GM12872 (cell line): ENCODE results near the gene CSNK1D.

Source experiments
- TF ChIP-seq, protein P1 (sequence below): IDR thresholded peaks from 3 replicates; pipeline ENCODE4 v1.5.1; 2011; ENCODE audit warnings: low read depth, mild to moderate bottlenecking, low read length, moderate library complexity; ENCODE audit not compliant: insufficient read depth

Gene CSNK1D

GRCh38 chr17:82287013-82287867 is 13.7 kb upstream of the CSNK1D start:
- TF ChIP-seq, protein P1, sequence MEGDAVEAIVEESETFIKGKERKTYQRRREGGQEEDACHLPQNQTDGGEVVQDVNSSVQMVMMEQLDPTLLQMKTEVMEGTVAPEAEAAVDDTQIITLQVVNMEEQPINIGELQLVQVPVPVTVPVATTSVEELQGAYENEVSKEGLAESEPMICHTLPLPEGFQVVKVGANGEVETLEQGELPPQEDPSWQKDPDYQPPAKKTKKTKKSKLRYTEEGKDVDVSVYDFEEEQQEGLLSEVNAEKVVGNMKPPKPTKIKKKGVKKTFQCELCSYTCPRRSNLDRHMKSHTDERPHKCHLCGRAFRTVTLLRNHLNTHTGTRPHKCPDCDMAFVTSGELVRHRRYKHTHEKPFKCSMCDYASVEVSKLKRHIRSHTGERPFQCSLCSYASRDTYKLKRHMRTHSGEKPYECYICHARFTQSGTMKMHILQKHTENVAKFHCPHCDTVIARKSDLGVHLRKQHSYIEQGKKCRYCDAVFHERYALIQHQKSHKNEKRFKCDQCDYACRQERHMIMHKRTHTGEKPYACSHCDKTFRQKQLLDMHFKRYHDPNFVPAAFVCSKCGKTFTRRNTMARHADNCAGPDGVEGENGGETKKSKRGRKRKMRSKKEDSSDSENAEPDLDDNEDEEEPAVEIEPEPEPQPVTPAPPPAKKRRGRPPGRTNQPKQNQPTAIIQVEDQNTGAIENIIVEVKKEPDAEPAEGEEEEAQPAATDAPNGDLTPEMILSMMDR, result no peak

GRCh38 chr17:82285141-82285540 is 11.6 kb upstream of the CSNK1D start:
- TF ChIP-seq, protein P1, result no peak

DNA sequence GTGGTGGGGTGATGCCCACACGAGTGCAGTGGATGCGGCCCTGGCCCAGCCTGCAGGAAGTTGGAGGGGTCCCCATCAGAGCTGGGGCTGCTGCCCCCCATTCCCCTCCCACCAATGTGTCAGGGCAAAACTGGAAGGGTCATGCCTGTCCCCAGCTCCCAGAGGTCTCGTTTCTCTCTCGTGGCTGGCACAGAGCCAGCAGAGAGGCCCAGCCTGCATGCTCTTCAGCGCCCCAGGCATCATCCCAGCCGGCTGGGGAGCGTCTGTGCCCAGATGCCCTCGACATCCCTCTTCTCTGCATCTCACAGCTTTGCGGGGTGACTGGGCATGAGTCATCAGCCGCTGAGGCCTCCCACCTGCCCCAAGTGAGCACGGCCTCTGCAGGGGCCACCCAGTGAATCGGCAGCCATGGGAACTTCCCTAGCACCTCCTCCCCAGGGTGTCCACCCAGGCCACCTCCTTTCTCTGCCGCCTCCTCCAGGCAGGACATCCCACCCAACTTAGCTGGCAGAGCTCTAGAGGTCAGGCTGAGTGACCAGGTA is 9.8 kb upstream of the CSNK1D start:
- TF ChIP-seq, protein P1, result no peak

GRCh38 chr17:82282239-82283207 is 9.0 kb upstream of the CSNK1D start:
- TF ChIP-seq, protein P1, result no peak

DNA sequence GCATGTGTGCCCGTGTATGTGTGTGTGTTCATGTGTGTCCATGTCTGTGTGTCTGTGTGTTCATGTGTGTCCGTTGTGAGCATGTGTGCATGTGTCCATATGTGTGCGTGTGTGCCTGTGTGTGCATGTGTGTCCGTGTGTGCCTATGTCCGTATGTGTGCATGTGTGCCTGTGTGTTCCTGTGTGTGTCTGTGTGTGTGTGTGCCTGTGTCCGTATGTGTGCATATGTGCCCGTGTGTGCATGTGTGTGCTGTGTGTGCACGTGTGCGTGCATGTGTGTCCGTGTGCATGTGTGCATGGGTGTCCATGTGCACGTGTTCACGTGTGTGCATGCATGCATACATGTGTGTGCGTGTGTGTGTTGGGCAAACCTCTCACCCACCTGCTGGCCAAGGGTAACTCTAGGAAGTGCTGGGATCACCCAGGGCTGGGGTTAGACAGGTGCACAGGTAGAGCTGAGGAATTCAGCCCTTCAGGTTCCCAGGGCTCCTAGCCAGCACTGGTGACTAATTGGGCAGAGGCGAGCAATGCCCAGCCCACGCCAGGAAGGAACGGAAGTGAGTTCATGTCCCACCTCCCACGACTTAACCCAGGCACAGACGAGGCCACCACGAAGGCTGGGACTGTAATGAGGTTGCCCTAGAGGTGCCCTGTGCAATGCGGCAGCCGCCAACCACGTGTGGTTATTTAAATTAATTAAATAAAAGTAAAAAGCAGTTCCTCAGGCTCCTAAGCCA is 8.2 kb upstream of the CSNK1D start:
- TF ChIP-seq, protein P1, result no peak

DNA sequence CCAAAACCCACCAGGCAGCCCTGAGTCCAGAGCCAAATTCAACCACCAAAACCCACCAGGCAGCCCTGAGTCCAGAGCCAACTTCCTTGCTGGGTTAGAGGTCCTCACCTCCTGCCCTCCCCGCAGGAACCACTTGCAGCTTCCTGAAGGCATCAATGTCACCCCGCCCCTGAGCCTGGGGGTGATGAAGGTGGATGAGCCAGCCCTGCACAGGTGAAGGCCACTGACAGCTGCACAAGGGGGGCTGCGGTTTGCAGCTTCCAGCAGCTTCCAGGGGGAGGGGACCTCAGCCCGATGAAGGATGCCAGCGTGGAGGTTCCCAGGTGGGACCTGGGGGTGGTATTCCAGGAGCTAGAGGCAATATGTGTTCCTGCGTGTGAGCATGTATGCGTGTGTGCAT is 7.6 kb upstream of the CSNK1D start:
- TF ChIP-seq, protein P1, result no peak
